HEK293 (cell line): ENCODE results near the gene YPEL4.
A peak's percentile ranks its signal among the peaks of the same experiment; 100 is the strongest.

Source experiments
- CTCF ChIA-PET: fragments of 350-600 bp; formaldehyde crosslinking; extraction: SDS; loops from one replicate; lab custom pipeline; 2021; ENCODE audit warnings: antibody characterized with exemption; lab: Yijun Ruan, JAX
- POLR2A ChIA-PET: fragments of 300-600 bp; formaldehyde crosslinking; extraction: SDS; loops from one replicate; lab custom pipeline; 2020; ENCODE audit warnings: antibody characterized with exemption, inconsistent platforms; lab: Yijun Ruan, JAX
- H3K27ac ChIP-seq: fragments of 200-500 bp; sonication (Bioruptor generic); 2 replicates; pipeline ENCODE4 v1.5.1; 2014; ENCODE audit warnings: low read depth, low read length, control low read depth, inconsistent platforms; ENCODE audit errors: extremely low read depth
- H3K36me3 ChIP-seq, 2 experiments: fragments of 200-500 bp in 1 of 2; sonication (Bioruptor generic) in 1 of 2; 1 replicate in 1 of 2; 2 replicates in 1 of 2; pipeline ENCODE4 v1.5.1; 2014 to 2017; ENCODE audit warnings: inconsistent platforms in 2 of 2, low read length in 2 of 2; ENCODE audit not compliant: control insufficient read depth in 2 of 2, insufficient read depth in 1 of 2
- H3K4me1 ChIP-seq: fragments of 200-500 bp; sonication (Bioruptor generic); 2 replicates; pipeline ENCODE4 v1.5.1; 2014; ENCODE audit warnings: mild to moderate bottlenecking, low read length, inconsistent platforms; ENCODE audit not compliant: control insufficient read depth, insufficient read depth
- H3K4me3 ChIP-seq: 2 replicates; pipeline ENCODE4 v1.5.1; 2011; ENCODE audit warnings: low read depth, mild to moderate bottlenecking, control low read depth, low read length, moderate library complexity
- H3K9me3 ChIP-seq: fragments of 200-500 bp; sonication (Bioruptor generic); 2 replicates; pipeline ENCODE4 v1.5.1; 2014; ENCODE audit warnings: low read depth, low read length, inconsistent platforms; ENCODE audit not compliant: control insufficient read depth, insufficient read depth
- CTCF ChIP-seq: fragments of 450-650 bp; formaldehyde crosslinking; IDR thresholded peaks from 2 replicates; pipeline ENCODE4 v1.5.1; 2016; ENCODE audit warnings: missing biosample characterization, missing genetic modification characterization
- FEZF1 ChIP-seq: fragments of 450-650 bp; formaldehyde crosslinking; IDR thresholded peaks from 2 replicates; pipeline ENCODE4 v1.5.1; 2016; ENCODE audit warnings: missing biosample characterization, missing genetic modification characterization
- GFI1B ChIP-seq: fragments of 450-650 bp; formaldehyde crosslinking; IDR thresholded peaks from 2 replicates; pipeline ENCODE4 v1.5.1; 2016; ENCODE audit warnings: missing biosample characterization, missing genetic modification characterization
- GLIS1 ChIP-seq: fragments of 450-650 bp; formaldehyde crosslinking; IDR thresholded peaks from 2 replicates; pipeline ENCODE4 v1.5.1; 2016; ENCODE audit warnings: missing biosample characterization, missing genetic modification characterization
- KLF9 ChIP-seq: fragments of 450-650 bp; formaldehyde crosslinking; IDR thresholded peaks from 2 replicates; pipeline ENCODE4 v1.5.1; 2016; ENCODE audit warnings: missing biosample characterization, missing genetic modification characterization, low read depth
- PRDM1 ChIP-seq: fragments of 450-650 bp; formaldehyde crosslinking; IDR thresholded peaks from 2 replicates; pipeline ENCODE4; 2016; ENCODE audit warnings: missing biosample characterization, missing genetic modification characterization
- SALL2 ChIP-seq: fragments of 450-650 bp; formaldehyde crosslinking; IDR thresholded peaks from 2 replicates; pipeline ENCODE4 v1.5.0; 2017; ENCODE audit warnings: missing biosample characterization, mild to moderate bottlenecking, missing genetic modification characterization, borderline replicate concordance
- YY1 ChIP-seq: fragments of 450-650 bp; formaldehyde crosslinking; IDR thresholded peaks from 2 replicates; pipeline ENCODE4 v1.5.1; 2018; ENCODE audit warnings: missing biosample characterization, missing genetic modification characterization
- ZBTB1 ChIP-seq: fragments of 450-650 bp; formaldehyde crosslinking; IDR thresholded peaks from 2 replicates; pipeline ENCODE4 v1.5.1; 2016; ENCODE audit warnings: missing biosample characterization, missing genetic modification characterization
- ZBTB8A ChIP-seq: fragments of 450-650 bp; formaldehyde crosslinking; IDR thresholded peaks from 2 replicates; pipeline ENCODE4 v1.5.1; 2016; ENCODE audit warnings: missing biosample characterization, missing genetic modification characterization
- ZFP3 ChIP-seq: fragments of 450-650 bp; formaldehyde crosslinking; IDR thresholded peaks from 2 replicates; pipeline ENCODE4 v1.5.1; 2016; ENCODE audit warnings: low read depth, missing biosample characterization, missing genetic modification characterization
- ZNF121 ChIP-seq: fragments of 450-650 bp; formaldehyde crosslinking; IDR thresholded peaks from 2 replicates; pipeline ENCODE4 v1.5.1; 2016; ENCODE audit warnings: missing biosample characterization, missing genetic modification characterization
- ZNF133 ChIP-seq: fragments of 450-650 bp; formaldehyde crosslinking; IDR thresholded peaks from 2 replicates; pipeline ENCODE4 v1.5.1; 2016; ENCODE audit warnings: missing biosample characterization, missing genetic modification characterization
- ZNF140 ChIP-seq: fragments of 450-650 bp; formaldehyde crosslinking; IDR thresholded peaks from 2 replicates; pipeline ENCODE4 v1.5.1; 2016; ENCODE audit warnings: missing biosample characterization, missing genetic modification characterization
- ZNF274 ChIP-seq, 2 experiments: fragments of 200-500 bp in 1 of 2; fragments of 450-650 bp in 1 of 2; sonication (Bioruptor generic) in 1 of 2; formaldehyde crosslinking in 1 of 2; IDR thresholded peaks; 2 replicates each; pipeline versions ENCODE4 v1.5.1 to v1.6.1; 2014 to 2016; ENCODE audit warnings: borderline replicate concordance in 1 of 2, inconsistent platforms in 1 of 2, low read length in 1 of 2, missing biosample characterization in 1 of 2, missing genetic modification characterization in 1 of 2
- ZNF280D ChIP-seq: fragments of 450-650 bp; formaldehyde crosslinking; IDR thresholded peaks from 2 replicates; pipeline ENCODE4 v1.5.1; 2016; ENCODE audit warnings: missing biosample characterization, missing genetic modification characterization
- ZNF311 ChIP-seq: fragments of 450-650 bp; formaldehyde crosslinking; IDR thresholded peaks from 2 replicates; pipeline ENCODE4 v1.5.1; 2017; ENCODE audit warnings: missing biosample characterization, missing genetic modification characterization, borderline replicate concordance
- ZNF350 ChIP-seq: fragments of 450-650 bp; formaldehyde crosslinking; IDR thresholded peaks from 2 replicates; pipeline ENCODE4 v1.5.0; 2017; ENCODE audit warnings: missing biosample characterization, mild to moderate bottlenecking, missing genetic modification characterization
- ZNF561 ChIP-seq: fragments of 450-650 bp; IDR thresholded peaks from 2 replicates; pipeline ENCODE4 v1.5.1; 2018; ENCODE audit warnings: missing biosample characterization, missing genetic modification characterization, borderline replicate concordance
- ZNF585B ChIP-seq: fragments of 450-650 bp; formaldehyde crosslinking; IDR thresholded peaks from 2 replicates; pipeline ENCODE4 v1.5.1; 2016; ENCODE audit warnings: missing biosample characterization, missing genetic modification characterization
- ZNF692 ChIP-seq: fragments of 450-650 bp; formaldehyde crosslinking; IDR thresholded peaks from 2 replicates; pipeline ENCODE4 v1.5.1; 2016; ENCODE audit warnings: missing biosample characterization, missing genetic modification characterization
- ZNF704 ChIP-seq: fragments of 450-650 bp; formaldehyde crosslinking; IDR thresholded peaks from 2 replicates; pipeline ENCODE4 v1.5.1; 2016; ENCODE audit warnings: missing biosample characterization, missing genetic modification characterization
- ZSCAN30 ChIP-seq: fragments of 450-650 bp; IDR thresholded peaks from 2 replicates; pipeline ENCODE4 v1.5.1; 2018; ENCODE audit warnings: missing biosample characterization, mild to moderate bottlenecking, missing genetic modification characterization, moderate library complexity

YPEL4 gene

GRCh38 chr11:57601297-57601696 is 48.4 kb downstream of the YPEL4 start:
- Histone ChIP-seq H3K36me3 (no peaks in the 10 kb centered on the region), H3K4me3 (no peak overlapping the region), H3K9me3 (no peaks in the 10 kb centered on the region), H3K4me1 (no peaks in the 10 kb centered on the region), H3K27ac (no peak overlapping the region)
- TF ChIP-seq GLIS1 (tag by site-specific recombination) = peak; percentile 76
- no peak for TF ChIP-seq GFI1B (tag by site-specific recombination)
- no peak for TF ChIP-seq KLF9
- no peak for TF ChIP-seq PRDM1 (tag by site-specific recombination)
- ChIA-PET POLR2A (no interaction called here), CTCF (interaction anchor here (0.6 kb wide), 1 partner anchor 12 kb away, joined by 5 read pairs; no protein-coding TSS in a partner anchor)

GRCh38 chr11:57599381-57599780 is 50.3 kb downstream of the YPEL4 start:
- Histone ChIP-seq H3K4me3 (no peak overlapping the region), H3K27ac (no peak overlapping the region), H3K9me3 (no peaks in the 10 kb centered on the region), H3K4me1 (no peaks in the 10 kb centered on the region)
- ChIA-PET CTCF (interaction anchor here (1.0 to 1.7 kb wide), 3 partner anchors 31 to 45 kb away, joined by 3 to 6 read pairs (median 4); partner anchors contain the start of gene UBE2L6), POLR2A (no interaction called here)
- TF ChIP-seq ZNF280D (tag by site-specific recombination) (no peak), ZNF121 (tag by site-specific recombination) (no peak), ZNF561 (tag by site-specific recombination) (no peak), SALL2 (tag by site-specific recombination) (no peak), ZNF274 (IDR thresholded peaks at IDR 0.05; ENCODE audit: low read length) (no peak), ZNF274 (tag by site-specific recombination; IDR thresholded peaks at IDR 0.05; ENCODE audit: borderline replicate concordance) (no peak), ZNF140 (tag by site-specific recombination) (no peak), ZFP3 (no peak), FEZF1 (no peak), ZNF704 (tag by site-specific recombination) (no peak), ZNF585B (tag by site-specific recombination) (no peak), ZNF350 (tag by site-specific recombination) (no peak), ZBTB8A (tag by site-specific recombination) (no peak), YY1 (no peak), CTCF (tag by site-specific recombination) (no peak), GFI1B (tag by site-specific recombination) (no peak), ZNF311 (tag by site-specific recombination) (no peak), ZSCAN30 (no peak), ZBTB1 (tag by site-specific recombination) (no peak), ZNF133 (tag by site-specific recombination) (no peak), ZNF692 (tag by site-specific recombination) (no peak)
- TF ChIP-seq, all 188 proteins: peak for 0
- H3K36me3 ChIP-seq = no peaks in the 10 kb centered on the region
